Osteoblast (primary cell): ENCODE data around the gene ZFP42. TPM values are rescaled to one million over a fixed set of nuclear protein-coding genes. Genes with fewer than 3 reads are reported as not detected.
"Not testable (repeated sequence)": the region's sequence is repeated elsewhere in the genome, so short reads cannot be mapped to it uniquely, and the experiment has no call there.

ENCODE experiments used
- DNase-seq: peaks from one replicate; pipeline ENCODE4 v3.0.0; 2011; ENCODE audit warnings: low spot score, mixed read lengths; ENCODE audit not compliant: insufficient read length; ENCODE audit errors: missing footprints
- H2AFZ ChIP-seq: 2 replicates; pipeline ENCODE4 v1.6.0; 2011; ENCODE audit warnings: mild to moderate bottlenecking, low read length
- H3K27ac ChIP-seq: 2 replicates; pipeline ENCODE4 v1.5.1; 2011; ENCODE audit warnings: mild to moderate bottlenecking, low read depth, low read length, moderate library complexity
- H3K27me3 ChIP-seq: 2 replicates; pipeline ENCODE4 v1.6.0; 2012; ENCODE audit warnings: mild to moderate bottlenecking, control low read depth, inconsistent platforms, low read length, moderate library complexity; ENCODE audit not compliant: insufficient read depth
- H3K36me3 ChIP-seq: 2 replicates; pipeline ENCODE4 v1.5.1; 2011; ENCODE audit warnings: mild to moderate bottlenecking, low read length, control low read depth, moderate library complexity; ENCODE audit not compliant: insufficient read depth
- H3K4me1 ChIP-seq: 2 replicates; pipeline ENCODE4 v1.5.1; 2011; ENCODE audit warnings: mild to moderate bottlenecking, low read length, control low read depth, moderate library complexity; ENCODE audit not compliant: insufficient read depth
- H3K4me2 ChIP-seq: 2 replicates; pipeline ENCODE4 v1.6.0; 2011; ENCODE audit warnings: mild to moderate bottlenecking, low read length; ENCODE audit not compliant: insufficient read depth
- H3K4me3 ChIP-seq: fragments of 200-600 bp; sonication (generic); 3 replicates; pipeline ENCODE4 v1.5.1; 2012; ENCODE audit warnings: mild to moderate bottlenecking, low read length, inconsistent platforms; ENCODE audit not compliant: insufficient read depth
- H3K79me2 ChIP-seq: 2 replicates; pipeline ENCODE4 v1.6.0; 2012; ENCODE audit warnings: mild to moderate bottlenecking, low read length, control low read depth, inconsistent platforms; ENCODE audit not compliant: insufficient read depth
- H3K9me3 ChIP-seq: 2 replicates; pipeline ENCODE4 v1.5.1; 2011; ENCODE audit warnings: low read depth, low read length, control low read depth
- H4K20me1 ChIP-seq: 2 replicates; pipeline ENCODE4 v1.6.0; 2012; ENCODE audit warnings: mild to moderate bottlenecking, low read length, control low read depth; ENCODE audit not compliant: insufficient read depth
- CTCF ChIP-seq: IDR thresholded peaks from 2 replicates; pipeline ENCODE4 v1.5.1; 2011; ENCODE audit warnings: mild to moderate bottlenecking, low read depth, low read length, moderate library complexity; ENCODE audit errors: extremely low read depth
- total RNA-seq: library from RNA; depleted of rRNA; stranded (reverse); fragments of >200 nt; gene quantifications from 2 replicates; pipeline ENCODE4 v1.2.3, GENCODE V29; 2012

The ZFP42 gene
- total RNA-seq, 1 donor = not detected

GRCh38 chr4:187993827-187994226, 1.7 kb upstream of the ZFP42 start:
- TF ChIP-seq CTCF = peak; percentile 53
- Histone ChIP-seq H3K4me1 (no peaks in the 10 kb centered on the region), H3K36me3 (no peaks in the 10 kb centered on the region), H3K4me2 (no peak overlapping the region), H3K9me3 (no peaks in the 10 kb centered on the region), H3K27me3 (no peaks in the 10 kb centered on the region), H3K27ac (no peak overlapping the region), H3K4me3 (no peak overlapping the region), H4K20me1 (no peaks in the 10 kb centered on the region), H2AFZ (no peak overlapping the region), H3K79me2 (no peaks in the 10 kb centered on the region)
- no peak for DNase-seq

DNA sequence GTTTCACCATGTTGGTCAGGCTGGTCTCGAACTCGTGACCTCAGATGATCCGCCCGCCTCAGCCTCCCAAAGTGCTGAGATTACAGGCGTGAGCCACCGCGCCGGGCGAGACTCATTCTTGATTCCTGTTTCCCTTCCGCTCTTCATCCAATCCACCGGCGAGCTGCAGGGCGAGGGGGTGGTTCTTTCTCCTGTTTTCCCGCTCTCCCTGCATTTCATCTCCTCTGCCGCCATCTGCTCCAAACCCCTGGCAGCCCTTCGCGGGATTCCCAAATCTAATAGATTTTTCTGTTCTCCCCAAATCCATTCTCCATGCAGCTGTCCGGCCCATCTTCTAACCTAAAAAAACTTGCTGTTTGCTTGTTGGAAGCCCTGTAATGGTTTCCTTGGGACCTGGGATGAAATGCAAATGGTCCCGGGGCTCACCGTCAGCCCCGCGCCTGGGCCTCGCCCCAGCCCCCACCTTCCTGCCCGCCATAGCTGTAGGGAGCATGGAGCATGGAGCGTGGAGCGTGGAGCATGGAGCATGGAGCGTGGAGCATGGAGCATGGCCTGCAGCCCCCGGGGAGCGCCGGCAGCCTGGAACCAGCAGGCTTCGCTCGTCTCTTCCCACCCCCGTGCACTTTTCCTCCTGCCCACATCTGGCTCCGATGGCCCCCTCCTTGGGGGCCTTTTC, 1.1 kb downstream of the ZFP42 start:
- Histone ChIP-seq H3K36me3 (no peaks in the 10 kb centered on the region), H2AFZ (no peak overlapping the region), H3K27me3 (no peaks in the 10 kb centered on the region), H3K4me1 (no peaks in the 10 kb centered on the region), H3K4me3 (no peak overlapping the region), H3K27ac (no peak overlapping the region), H3K4me2 (no peak overlapping the region), H3K9me3 (no peaks in the 10 kb centered on the region), H4K20me1 (no peaks in the 10 kb centered on the region), H3K79me2 (no peaks in the 10 kb centered on the region)
- TF ChIP-seq CTCF = no peak
- no peak for DNase-seq

- H3K79me2 ChIP-seq, H3K36me3 ChIP-seq, H2AFZ ChIP-seq, H3K4me3 ChIP-seq, H3K27me3 ChIP-seq, H3K27ac ChIP-seq, H3K9me3 ChIP-seq, H4K20me1 ChIP-seq, H3K4me1 ChIP-seq, DNase-seq, H3K4me2 ChIP-seq: not testable (repeated sequence)
Observed at GRCh38 chr4:187997991-187998390, 2.4 kb downstream of the ZFP42 start.

- H3K27ac ChIP-seq = no peak overlapping the region
- no peaks in the 10 kb centered on the region for H3K27me3 ChIP-seq
- H4K20me1 ChIP-seq = no peaks in the 10 kb centered on the region
- H2AFZ ChIP-seq = no peak overlapping the region
- H3K79me2 ChIP-seq = no peaks in the 10 kb centered on the region
- no peak overlapping the region for H3K4me3 ChIP-seq
- no peak for TF ChIP-seq CTCF
- peak; percentile 83 for DNase-seq
- no peak overlapping the region for H3K4me2 ChIP-seq
- H3K4me1 ChIP-seq = no peaks in the 10 kb centered on the region
- no peaks in the 10 kb centered on the region for H3K9me3 ChIP-seq
- H3K36me3 ChIP-seq = no peaks in the 10 kb centered on the region
Observed at GRCh38 chr4:187999406-187999932, 3.9 kb downstream of the ZFP42 start.
